ENCODE data around the gene NAALADL2. TPM values are rescaled to one million over a fixed set of nuclear protein-coding genes. Genes with fewer than 3 reads are reported as not detected.
"Not testable (repeated sequence)": the region's sequence is repeated elsewhere in the genome, so short reads cannot be mapped to it uniquely, and the experiment has no call there.

NAALADL2 gene
- total RNA-seq, 2 experiments from 2014 or later = not detected

- DNase-seq; H3K4me3 Mint-ChIP-seq; H3K36me3 Mint-ChIP-seq (ENCODE audit: low read depth); H3K4me1 Mint-ChIP-seq (ENCODE audit: low read depth); intact Hi-C loops (cut with micrococcal nuclease); CTCF ChIA-PET; H3K9me3 Mint-ChIP-seq; H3K27me3 Mint-ChIP-seq (ENCODE audit: low read depth); H3K27ac Mint-ChIP-seq: not testable (repeated sequence)
Measured at GRCh38 chr3:175825016-175825580, 966.0 kb downstream of the NAALADL2 start.

- no peaks in the 10 kb centered on the region for H3K36me3 Mint-ChIP-seq (ENCODE audit: low read depth)
- no peaks in the 10 kb centered on the region for H3K27me3 Mint-ChIP-seq (ENCODE audit: low read depth)
- DNase-seq = no peak
- intact Hi-C loops (cut with micrococcal nuclease) = no loop called here
- no peak overlapping the region for H3K27ac Mint-ChIP-seq
- no peaks in the 10 kb centered on the region for H3K4me1 Mint-ChIP-seq (ENCODE audit: low read depth)
- CTCF ChIA-PET = no interaction called here
- no peak overlapping the region for H3K4me3 Mint-ChIP-seq
- H3K9me3 Mint-ChIP-seq = no peaks in the 10 kb centered on the region
Measured at GRCh38 chr3:175826759-175827158, 967.6 kb downstream of the NAALADL2 start.

- H3K9me3 Mint-ChIP-seq; H3K27ac Mint-ChIP-seq; H3K36me3 Mint-ChIP-seq (ENCODE audit: low read depth); H3K4me1 Mint-ChIP-seq (ENCODE audit: low read depth); DNase-seq; H3K4me3 Mint-ChIP-seq; CTCF ChIA-PET; H3K27me3 Mint-ChIP-seq (ENCODE audit: low read depth); intact Hi-C loops (cut with micrococcal nuclease): not testable (repeated sequence)
Measured at GRCh38 chr3:175829809-175830208, 970.7 kb downstream of the NAALADL2 start.

DNA sequence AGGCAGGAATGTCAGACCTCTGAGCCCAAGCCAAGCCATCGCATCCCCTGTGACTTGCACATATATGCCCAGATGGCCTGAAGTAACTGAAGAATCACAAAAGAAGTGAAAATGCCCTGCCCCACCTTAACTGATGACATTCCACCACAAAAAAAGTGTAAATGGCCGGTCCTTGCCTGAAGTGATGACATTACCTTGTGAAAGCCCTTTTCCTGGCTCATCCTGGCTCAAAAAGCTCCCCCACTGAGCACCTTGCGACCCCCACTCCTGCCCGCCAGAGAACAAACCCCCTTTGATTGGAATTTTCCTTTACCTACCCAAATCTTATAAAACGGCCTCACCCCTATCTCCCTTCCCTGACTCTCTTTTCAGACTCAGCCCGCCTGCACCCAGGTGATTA, 976.6 kb downstream of the NAALADL2 start:
- H3K4me3 Mint-ChIP-seq; H3K4me1 Mint-ChIP-seq (ENCODE audit: low read depth); intact Hi-C loops (cut with micrococcal nuclease); H3K27ac Mint-ChIP-seq; H3K27me3 Mint-ChIP-seq (ENCODE audit: low read depth); DNase-seq; H3K9me3 Mint-ChIP-seq; H3K36me3 Mint-ChIP-seq (ENCODE audit: low read depth); CTCF ChIA-PET: not testable (repeated sequence)

GRCh38 chr3:175836617-175837016, 977.5 kb downstream of the NAALADL2 start:
- no peak for DNase-seq
- no peak overlapping the region for H3K4me3 Mint-ChIP-seq
- H3K4me1 Mint-ChIP-seq (ENCODE audit: low read depth) = no peaks in the 10 kb centered on the region
- H3K36me3 Mint-ChIP-seq (ENCODE audit: low read depth) = no peaks in the 10 kb centered on the region
- CTCF ChIA-PET = no interaction called here
- intact Hi-C loops (cut with micrococcal nuclease) = no loop called here
- H3K27me3 Mint-ChIP-seq (ENCODE audit: low read depth) = no peaks in the 10 kb centered on the region
- no peak overlapping the region for H3K27ac Mint-ChIP-seq
- H3K9me3 Mint-ChIP-seq = peaks cover 3% of the 10 kb centered on the region

GRCh38 chr3:175837962-175838361, 978.8 kb downstream of the NAALADL2 start:
- CTCF ChIA-PET = no interaction called here
- no peak for DNase-seq
- H3K4me1 Mint-ChIP-seq (ENCODE audit: low read depth) = no peaks in the 10 kb centered on the region

GRCh38 chr3:175839366-175840005, 980.4 kb downstream of the NAALADL2 start:
- Mint-ChIP-seq H3K36me3 (ENCODE audit: low read depth) (no peaks in the 10 kb centered on the region), H3K4me1 (ENCODE audit: low read depth) (no peaks in the 10 kb centered on the region), H3K9me3 (peaks cover 3% of the 10 kb centered on the region), H3K27ac (no peak overlapping the region), H3K27me3 (ENCODE audit: low read depth) (no peaks in the 10 kb centered on the region), H3K4me3 (no peak overlapping the region)
- CTCF ChIA-PET = no interaction called here
- intact Hi-C loops (cut with micrococcal nuclease) = no loop called here
- DNase-seq = no peak

More at GRCh38 chr3:175837962-175838361, 978.8 kb downstream of the NAALADL2 start:
- peaks cover 3% of the 10 kb centered on the region for H3K9me3 Mint-ChIP-seq
- intact Hi-C loops (cut with micrococcal nuclease) = no loop called here
- no peaks in the 10 kb centered on the region for H3K36me3 Mint-ChIP-seq (ENCODE audit: low read depth)
- H3K27me3 Mint-ChIP-seq (ENCODE audit: low read depth) = no peaks in the 10 kb centered on the region
- H3K4me3 Mint-ChIP-seq = no peak overlapping the region
- no peak overlapping the region for H3K27ac Mint-ChIP-seq

- CTCF ChIA-PET = no interaction called here
- H3K4me3 Mint-ChIP-seq = no peak overlapping the region
Measured at GRCh38 chr3:175851541-175851940, 992.4 kb downstream of the NAALADL2 start.

GRCh38 chr3:175852560-175852959, 993.4 kb downstream of the NAALADL2 start:
- Mint-ChIP-seq H3K4me3 (no peak overlapping the region), H3K27ac (no peak overlapping the region), H3K36me3 (ENCODE audit: low read depth) (no peaks in the 10 kb centered on the region), H3K9me3 (no peaks in the 10 kb centered on the region), H3K4me1 (ENCODE audit: low read depth) (no peaks in the 10 kb centered on the region), H3K27me3 (ENCODE audit: low read depth) (no peaks in the 10 kb centered on the region)
- CTCF ChIA-PET = no interaction called here
- DNase-seq = no peak
- intact Hi-C loops (cut with micrococcal nuclease) = no loop called here

More at GRCh38 chr3:175851541-175851940, 992.4 kb downstream of the NAALADL2 start:
- Mint-ChIP-seq H3K9me3 (no peaks in the 10 kb centered on the region), H3K36me3 (ENCODE audit: low read depth) (no peaks in the 10 kb centered on the region), H3K4me1 (ENCODE audit: low read depth) (no peaks in the 10 kb centered on the region), H3K27ac (no peak overlapping the region), H3K27me3 (ENCODE audit: low read depth) (no peaks in the 10 kb centered on the region)
- DNase-seq = no peak
- intact Hi-C loops (cut with micrococcal nuclease) = no loop called here

DNA sequence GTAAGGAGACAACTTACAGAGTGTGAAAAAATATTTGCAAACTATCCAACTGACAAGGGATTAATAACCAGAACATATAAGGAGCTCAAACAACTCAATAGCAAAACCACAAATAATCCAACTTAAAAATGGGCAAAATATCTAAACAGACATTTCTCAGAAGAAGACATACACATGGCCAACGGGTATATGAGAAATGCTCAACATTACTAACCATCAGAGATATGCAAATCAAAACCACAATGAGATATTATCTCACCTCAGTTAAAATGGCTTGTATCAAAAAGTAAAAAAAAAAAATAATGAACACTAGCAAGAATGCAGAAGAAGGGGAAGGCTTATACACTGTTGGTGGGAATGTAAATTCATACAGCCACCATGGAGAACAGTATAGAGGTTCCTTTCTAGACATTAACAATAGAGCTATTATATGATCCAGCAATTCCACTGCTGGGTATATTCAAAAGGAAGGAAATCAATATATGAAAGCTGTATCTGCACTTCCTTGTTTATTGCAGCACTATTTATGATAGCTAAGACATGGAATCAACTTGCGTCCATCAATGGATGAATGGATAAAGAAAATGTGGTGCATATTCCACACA, 998.6 kb downstream of the NAALADL2 start:
- no peak overlapping the region for H3K4me3 Mint-ChIP-seq
- intact Hi-C loops (cut with micrococcal nuclease) = no loop called here
- no peaks in the 10 kb centered on the region for H3K36me3 Mint-ChIP-seq (ENCODE audit: low read depth)

More for the DNA sequence above, 998.6 kb downstream of the NAALADL2 start:
- no peaks in the 10 kb centered on the region for H3K9me3 Mint-ChIP-seq
- no peaks in the 10 kb centered on the region for H3K4me1 Mint-ChIP-seq (ENCODE audit: low read depth)
- no peak for DNase-seq
- H3K27ac Mint-ChIP-seq = no peak overlapping the region
- no peaks in the 10 kb centered on the region for H3K27me3 Mint-ChIP-seq (ENCODE audit: low read depth)
- CTCF ChIA-PET = no interaction called here

Small RNA genes lying within 50 kb of the gene (microRNA-seq; reads per million reads assigned to microRNA genes)
- gene MIR4789 (ENCODE audit: borderline microRNAs expressed, borderline replicate concordance) = not detected

Data from activated naive CD4-positive, alpha-beta T cell treated with anti-CD3 and anti-CD28 coated beads for 36 hours (primary cell).